ENCODE results near the gene SEZ6L2. TPM values are rescaled to one million over a fixed set of nuclear protein-coding genes. Genes with fewer than 3 reads are reported as not detected.
"Not testable (repeated sequence)": the region's sequence is repeated elsewhere in the genome, so short reads cannot be mapped to it uniquely, and the experiment has no call there.

Gene SEZ6L2
- total RNA-seq, 1 experiment from 2014 or later: 47.3 TPM

DNA sequence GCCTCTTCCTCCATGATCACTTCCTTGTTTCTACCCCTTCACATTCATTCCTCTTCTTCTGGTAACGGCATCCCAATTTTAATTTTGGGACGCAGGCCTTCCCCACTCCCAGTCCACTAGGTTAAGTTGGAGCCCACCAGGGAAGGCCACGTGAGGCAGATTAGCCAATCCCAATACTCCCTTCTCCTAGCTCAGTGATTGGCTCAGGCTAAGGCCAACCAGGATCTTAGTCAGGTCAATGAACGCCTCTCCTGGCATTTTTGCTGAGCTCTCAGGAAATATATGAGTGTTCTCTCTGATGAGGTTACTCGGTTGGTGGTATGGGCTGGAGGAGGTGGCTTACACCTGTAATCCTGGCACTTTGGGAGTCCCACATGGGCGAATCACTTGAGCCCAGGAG is 15.4 kb downstream of the SEZ6L2 start:
- Histone ChIP-seq H3K36me3 (replicated peaks; ENCODE audit: control insufficient read depth, insufficient read depth, low read length) (peaks cover 2% of the 10 kb centered on the region; the same call in 1 of the 2 replicates), H3K4me3 (ENCODE audit: insufficient read depth, low read depth, low read length) (no peak overlapping the region), H3K27me3 (ENCODE audit: control insufficient read depth, insufficient read depth, low read length) (no peaks in the 10 kb centered on the region)
- peak; percentile 49 for DNase-seq

DNA sequence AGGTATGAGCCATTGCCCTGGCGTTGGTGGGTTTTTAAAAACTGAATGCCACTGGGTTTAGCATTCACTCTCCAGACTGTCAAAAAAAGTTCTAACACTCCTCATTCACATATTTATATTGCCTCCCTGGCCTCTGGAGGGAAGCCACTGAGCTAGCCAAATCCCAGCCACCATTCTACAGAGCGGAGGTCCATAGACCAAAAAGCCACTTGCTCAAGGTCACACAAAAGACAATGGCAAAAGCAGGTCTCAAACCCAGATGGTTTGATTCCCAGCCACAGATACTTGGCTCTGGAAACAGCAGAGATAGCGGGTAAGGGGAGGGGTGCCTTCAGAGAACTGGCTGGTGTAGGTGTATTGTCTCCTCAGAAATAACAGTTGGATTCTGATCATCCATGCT is 18.3 kb downstream of the SEZ6L2 start:
- Histone ChIP-seq H3K27me3 (ENCODE audit: control insufficient read depth, insufficient read depth, low read length) (peaks cover 7% of the 10 kb centered on the region; the same call in 1 of the 2 replicates), H3K4me3 (ENCODE audit: insufficient read depth, low read depth, low read length) (no peak overlapping the region), H3K36me3 (replicated peaks; ENCODE audit: control insufficient read depth, insufficient read depth, low read length) (peaks cover 2% of the 10 kb centered on the region; the same call in 1 of the 2 replicates)
- DNase-seq: no peak

DNA sequence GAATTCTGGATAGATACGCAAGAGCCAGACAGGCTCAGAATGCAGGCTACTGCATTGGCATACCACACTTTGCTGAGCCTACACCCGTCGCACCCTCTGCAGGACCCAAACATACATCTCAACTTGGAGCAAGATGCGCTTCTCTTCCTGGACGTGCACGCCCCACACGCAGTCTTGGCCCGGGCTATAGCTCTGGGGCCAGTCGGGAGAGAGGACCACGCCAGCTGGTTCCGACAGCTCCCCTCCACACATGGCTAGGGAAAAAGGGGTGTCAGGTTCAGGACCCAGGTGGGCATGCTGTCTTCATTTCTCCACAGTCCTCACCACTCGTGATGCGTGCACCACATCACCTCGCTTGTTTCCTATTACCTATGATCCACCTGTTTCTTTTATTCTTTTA is 21.2 kb downstream of the SEZ6L2 start:
- no peak for DNase-seq
- H3K4me3 ChIP-seq (ENCODE audit: insufficient read depth, low read depth, low read length): no peak overlapping the region
- H3K36me3 ChIP-seq (replicated peaks; ENCODE audit: control insufficient read depth, insufficient read depth, low read length): peaks cover 2% of the 10 kb centered on the region; the same call in 1 of the 2 replicates
- peaks cover 7% of the 10 kb centered on the region; the same call in 1 of the 2 replicates for H3K27me3 ChIP-seq (ENCODE audit: control insufficient read depth, insufficient read depth, low read length)

- peaks cover 7% of the 10 kb centered on the region; the same call in 1 of the 2 replicates for H3K27me3 ChIP-seq (ENCODE audit: control insufficient read depth, insufficient read depth, low read length)
- H3K4me3 ChIP-seq (ENCODE audit: insufficient read depth, low read depth, low read length): peak overlapping the region; percentile 58
- DNase-seq: peak; percentile 98
- peaks cover 2% of the 10 kb centered on the region for H3K36me3 ChIP-seq (replicated peaks; ENCODE audit: control insufficient read depth, insufficient read depth, low read length)
These were observed 21.9 kb downstream of the SEZ6L2 start for GRCh38 chr16:29877266-29877961.

- DNase-seq: peak; percentile 91
- Histone ChIP-seq H3K36me3 (replicated peaks; ENCODE audit: control insufficient read depth, insufficient read depth, low read length) (peaks cover 2% of the 10 kb centered on the region), H3K27me3 (ENCODE audit: control insufficient read depth, insufficient read depth, low read length) (peaks cover 7% of the 10 kb centered on the region; the same call in 1 of the 2 replicates), H3K4me3 (ENCODE audit: insufficient read depth, low read depth, low read length) (peak overlapping the region; percentile 58)
These were observed 22.6 kb downstream of the SEZ6L2 start for GRCh38 chr16:29876594-29877249.

DNA sequence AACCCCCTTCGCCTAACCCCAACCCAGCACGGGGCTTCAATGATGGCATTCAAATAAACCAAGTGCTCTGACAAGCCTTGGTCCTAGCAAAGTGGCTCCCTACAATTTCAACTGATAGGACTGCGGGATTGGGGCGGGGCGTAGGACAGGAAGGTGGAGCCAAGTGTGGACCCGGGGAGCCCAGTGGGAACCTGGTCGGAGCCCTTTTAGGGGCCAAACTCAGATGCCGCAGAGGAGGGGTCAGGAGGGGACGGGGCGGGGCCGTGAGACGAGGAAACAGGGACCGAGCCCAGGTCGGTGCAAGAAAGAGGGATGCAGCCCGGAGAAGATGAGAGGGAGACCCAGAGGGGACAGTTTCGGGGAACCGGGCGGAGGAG is 23.1 kb downstream of the SEZ6L2 start:
- H3K36me3 ChIP-seq (replicated peaks; ENCODE audit: control insufficient read depth, insufficient read depth, low read length): peaks cover 2% of the 10 kb centered on the region
- peaks cover 7% of the 10 kb centered on the region; the same call in 1 of the 2 replicates for H3K27me3 ChIP-seq (ENCODE audit: control insufficient read depth, insufficient read depth, low read length)
- peak overlapping the region; percentile 58 for H3K4me3 ChIP-seq (ENCODE audit: insufficient read depth, low read depth, low read length)
- DNase-seq: peak; percentile 92

GRCh38 chr16:29875206-29875605 is 24.1 kb downstream of the SEZ6L2 start:
- DNase-seq: no peak
- Histone ChIP-seq H3K36me3 (replicated peaks; ENCODE audit: control insufficient read depth, insufficient read depth, low read length) (peaks cover 2% of the 10 kb centered on the region), H3K4me3 (ENCODE audit: insufficient read depth, low read depth, low read length) (no peak overlapping the region), H3K27me3 (ENCODE audit: control insufficient read depth, insufficient read depth, low read length) (peaks cover 7% of the 10 kb centered on the region; the same call in 1 of the 2 replicates)

DNA sequence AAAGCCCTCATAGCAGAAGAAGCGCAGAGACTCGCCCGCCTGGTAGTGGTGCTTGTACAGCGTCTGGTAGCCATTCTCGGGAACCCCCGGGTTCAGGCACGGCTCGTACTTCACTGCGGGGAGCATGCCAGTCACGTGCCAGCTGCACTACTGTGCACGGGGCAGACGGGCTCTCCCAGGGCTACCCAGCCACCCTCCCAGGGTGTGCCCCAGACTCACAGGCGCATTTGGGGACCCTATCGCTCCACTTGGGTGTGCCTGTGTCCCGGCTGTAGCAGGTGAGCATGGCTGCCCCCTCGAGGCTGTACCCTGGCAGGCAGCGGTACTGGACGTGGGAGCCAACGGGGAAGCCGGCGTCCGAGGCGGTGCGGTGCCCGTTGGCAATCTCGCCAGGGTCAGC is 26.0 kb downstream of the SEZ6L2 start:
- no peaks in the 10 kb centered on the region; the same call in 1 of the 2 replicates for H3K36me3 ChIP-seq (replicated peaks; ENCODE audit: control insufficient read depth, insufficient read depth, low read length)

DNA sequence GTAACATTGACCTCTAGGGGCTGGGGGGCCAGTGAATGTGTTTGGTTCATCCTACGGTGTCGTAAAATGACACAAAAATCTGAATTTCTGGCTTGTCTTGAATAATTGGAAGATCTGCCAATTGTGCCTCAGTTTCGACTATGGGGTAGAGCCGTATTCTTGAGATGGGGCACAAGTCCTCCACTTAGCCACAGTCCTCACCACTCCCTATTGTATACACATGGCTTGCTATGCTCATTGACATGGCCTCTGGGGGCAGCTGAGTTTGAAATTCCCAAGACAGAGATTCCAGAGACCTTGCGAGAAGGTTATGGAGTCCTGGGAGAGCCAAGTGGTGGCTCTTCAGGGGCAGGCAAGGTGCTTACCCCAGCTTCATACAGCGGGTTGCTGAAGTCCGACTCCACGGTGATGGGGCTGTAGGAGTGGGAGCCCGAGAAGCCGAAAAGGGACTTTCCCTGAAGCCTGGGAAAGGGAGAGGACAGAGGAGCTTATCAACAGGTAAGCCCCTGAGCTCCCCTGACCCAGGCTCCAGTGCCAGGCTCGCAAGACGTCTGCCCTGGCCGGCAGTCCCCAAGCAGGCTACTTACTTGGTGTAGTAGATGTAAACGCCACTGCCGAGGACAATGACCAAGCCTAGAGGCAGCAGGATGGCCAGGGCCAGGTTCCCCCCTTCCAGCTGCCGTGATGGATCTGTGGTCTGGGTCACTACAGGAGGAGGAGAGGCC is 27.4 kb downstream of the SEZ6L2 start:
- H3K36me3 ChIP-seq (replicated peaks; ENCODE audit: control insufficient read depth, insufficient read depth, low read length): no peaks in the 10 kb centered on the region; the same call in 1 of the 2 replicates
- peaks cover 6% of the 10 kb centered on the region; the same call in 1 of the 2 replicates for H3K27me3 ChIP-seq (ENCODE audit: control insufficient read depth, insufficient read depth, low read length)
- no peak overlapping the region for H3K4me3 ChIP-seq (ENCODE audit: insufficient read depth, low read depth, low read length)

More for the DNA sequence above, 26.0 kb downstream of the SEZ6L2 start:
- H3K4me3 ChIP-seq (ENCODE audit: insufficient read depth, low read depth, low read length): no peak overlapping the region
- no peak for DNase-seq
- peaks cover 7% of the 10 kb centered on the region; the same call in 1 of the 2 replicates for H3K27me3 ChIP-seq (ENCODE audit: control insufficient read depth, insufficient read depth, low read length)

GRCh38 chr16:29869067-29869466 is 30.3 kb downstream of the SEZ6L2 start:
- H3K27me3 ChIP-seq (ENCODE audit: control insufficient read depth, insufficient read depth, low read length); DNase-seq: not testable (repeated sequence)

More for the DNA sequence above, 27.4 kb downstream of the SEZ6L2 start:
- DNase-seq: no peak

GRCh38 chr16:29868396-29869009 is 30.8 kb downstream of the SEZ6L2 start:
- no peak for DNase-seq
- Histone ChIP-seq H3K27me3 (ENCODE audit: control insufficient read depth, insufficient read depth, low read length) (no peaks in the 10 kb centered on the region), H3K4me3 (ENCODE audit: insufficient read depth, low read depth, low read length) (no peak overlapping the region), H3K36me3 (replicated peaks; ENCODE audit: control insufficient read depth, insufficient read depth, low read length) (no peaks in the 10 kb centered on the region; the same call in 1 of the 2 replicates)

More at GRCh38 chr16:29869067-29869466, 30.3 kb downstream of the SEZ6L2 start:
- H3K4me3 ChIP-seq (ENCODE audit: insufficient read depth, low read depth, low read length); H3K36me3 ChIP-seq (replicated peaks; ENCODE audit: control insufficient read depth, insufficient read depth, low read length): not testable (repeated sequence)

DNA sequence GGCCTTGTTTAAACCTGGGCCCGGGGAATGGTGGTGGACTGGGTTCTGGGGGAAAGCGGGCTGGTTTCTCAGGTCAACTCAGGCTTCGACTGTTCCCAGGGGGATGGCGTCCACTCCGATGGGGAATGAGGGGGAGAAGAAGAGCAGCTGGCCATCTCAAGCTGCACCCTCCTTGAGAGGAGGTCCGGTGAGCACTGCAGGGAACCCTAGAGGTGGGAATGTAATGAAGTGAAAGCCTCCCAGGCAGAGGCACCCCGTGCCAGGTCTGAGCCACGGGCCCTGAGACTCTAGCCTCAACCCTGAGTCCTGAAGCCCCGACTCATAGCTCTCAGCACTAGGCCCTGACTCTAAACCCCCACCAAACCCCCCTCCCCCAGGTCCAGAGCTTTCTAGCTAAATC is 35.1 kb downstream of the SEZ6L2 start:
- H3K27me3 ChIP-seq (ENCODE audit: control insufficient read depth, insufficient read depth, low read length): no peaks in the 10 kb centered on the region
- H3K4me3 ChIP-seq (ENCODE audit: insufficient read depth, low read depth, low read length): no peak overlapping the region
- H3K36me3 ChIP-seq (replicated peaks; ENCODE audit: control insufficient read depth, insufficient read depth, low read length): peaks cover 6% of the 10 kb centered on the region
- peak; percentile 30 for DNase-seq

DNA sequence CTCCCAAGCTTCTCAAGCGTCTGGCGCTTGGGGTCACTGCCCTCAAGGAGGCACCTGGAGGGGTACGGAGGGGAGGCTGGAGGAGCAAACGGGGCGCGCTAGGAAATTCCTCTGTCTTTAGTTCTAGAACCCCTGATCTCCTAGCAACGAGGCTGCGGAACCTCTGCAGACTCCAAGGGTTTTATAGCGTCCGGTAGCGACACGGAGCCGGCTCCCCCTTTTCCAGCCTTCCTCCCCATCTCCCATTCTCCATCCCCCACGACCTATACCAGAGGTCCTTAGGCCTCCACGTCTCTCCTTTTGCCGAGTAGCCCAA is 35.7 kb downstream of the SEZ6L2 start:
- Histone ChIP-seq H3K27me3 (ENCODE audit: control insufficient read depth, insufficient read depth, low read length) (no peaks in the 10 kb centered on the region), H3K4me3 (ENCODE audit: insufficient read depth, low read depth, low read length) (peak overlapping the region; percentile 33), H3K36me3 (replicated peaks; ENCODE audit: control insufficient read depth, insufficient read depth, low read length) (peaks cover 6% of the 10 kb centered on the region)
- no peak for DNase-seq

Data from H7 (cell line).